Stimulated activated CD4-positive, alpha-beta T cell treated with anti-CD3 and anti-CD28 coated beads, Interleukin-15, amount 100 ng/mL, for 24 hours (primary cell): ENCODE measurements around the gene MGARP.
"Not testable (repeated sequence)": the region's sequence is repeated elsewhere in the genome, so short reads cannot be mapped to it uniquely, and the experiment has no call there.

Experiments
- DNase-seq: peaks from one replicate; pipeline ENCODE4 v3.0.0-alpha.2; 2020

The MGARP gene

GRCh38 chr4:139279760-139280620, at the start of gene MGARP:
MGARP (minus strand) TSS chr4:139280225; CDS start chr4:139280158, 67 bp downstream.
- DNase-seq: peak; percentile 51

DNA sequence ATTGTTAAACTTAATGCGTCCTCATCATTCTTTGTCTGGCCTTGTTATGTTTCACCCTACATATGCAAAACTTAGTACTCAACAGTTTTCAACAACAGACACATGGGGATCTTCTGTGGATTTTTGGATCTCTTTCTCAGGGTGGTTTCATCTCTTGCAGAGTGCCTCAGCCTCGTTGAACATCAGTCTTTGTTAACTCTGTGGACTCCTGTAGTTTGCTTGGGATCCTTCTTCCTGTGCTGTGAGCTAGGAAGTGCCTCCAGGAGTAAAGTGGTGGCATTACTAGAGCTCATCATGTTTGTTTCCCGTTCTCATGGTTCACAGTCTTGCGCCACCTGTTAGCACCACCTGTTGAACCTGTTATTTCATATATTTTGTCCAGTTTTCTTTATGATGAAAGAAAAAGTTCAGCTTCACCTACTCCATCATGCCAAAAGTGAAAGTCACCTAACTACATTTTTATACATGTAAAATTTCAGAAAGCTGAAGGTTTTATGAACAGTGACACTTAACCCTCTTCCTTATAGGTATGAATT, 49.7 kb upstream of the MGARP start:
- DNase-seq: no peak

DNA sequence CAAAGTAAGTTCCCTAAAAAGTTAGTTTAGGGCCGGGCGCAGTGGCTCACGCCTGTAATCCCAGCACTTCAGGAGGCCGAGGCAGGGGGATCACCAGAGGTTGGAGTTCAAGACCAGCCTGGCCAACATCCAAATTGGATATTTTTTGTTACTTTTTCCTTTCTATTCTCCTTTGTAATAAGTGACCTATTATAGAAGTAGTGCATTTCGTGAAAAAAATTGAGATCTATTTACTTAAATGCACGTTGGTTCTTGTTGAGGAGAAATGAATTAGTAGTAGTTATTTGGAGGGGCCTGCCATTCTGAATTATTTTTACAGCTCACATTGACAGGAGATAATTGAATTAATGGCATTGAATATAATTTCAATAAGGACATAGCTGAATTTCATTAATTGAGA, 44.6 kb upstream of the MGARP start:
- no peak for DNase-seq

GRCh38 chr4:139322541-139322940, 42.5 kb upstream of the MGARP start:
- not testable (repeated sequence) for DNase-seq

DNA sequence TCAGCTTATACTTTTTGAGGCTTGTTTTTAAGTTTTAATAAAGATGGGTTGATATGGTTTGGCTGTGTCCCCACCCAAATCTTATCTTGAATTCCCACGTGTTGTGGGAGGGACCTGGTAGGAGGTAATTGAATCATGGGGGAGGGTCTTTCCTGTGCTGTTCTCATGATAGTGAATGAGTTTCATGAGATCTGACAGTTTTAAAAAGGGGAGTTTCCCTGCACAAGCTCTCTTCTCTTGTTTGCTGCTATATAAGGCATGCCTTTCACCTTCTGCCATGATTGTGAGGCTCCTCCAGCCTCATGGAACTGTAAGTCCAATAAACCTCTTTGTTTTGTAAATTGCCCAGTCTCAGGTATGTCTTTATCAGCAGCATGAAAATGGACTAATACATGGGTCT, 42.0 kb upstream of the MGARP start:
- not testable (repeated sequence) for DNase-seq

DNA sequence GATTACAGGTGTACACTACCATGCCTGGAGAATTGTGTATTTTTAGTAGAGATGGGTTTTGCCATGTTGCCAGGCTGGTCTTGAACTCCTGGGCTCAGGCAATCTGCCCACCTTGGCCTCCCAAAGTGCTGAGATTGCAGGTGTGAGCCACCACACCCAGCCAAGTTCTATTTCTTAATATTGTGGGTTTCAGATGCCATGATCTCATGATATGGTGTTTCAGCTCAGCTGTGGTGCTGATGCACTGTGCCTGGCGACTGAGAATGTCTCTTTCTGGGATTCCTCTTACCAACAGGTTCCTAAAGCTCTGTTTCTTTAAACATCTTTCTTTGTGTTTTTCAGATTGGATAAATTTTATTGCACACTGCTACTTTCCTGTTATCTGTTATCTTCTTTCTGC, 39.5 kb upstream of the MGARP start:
- no peak for DNase-seq

DNA sequence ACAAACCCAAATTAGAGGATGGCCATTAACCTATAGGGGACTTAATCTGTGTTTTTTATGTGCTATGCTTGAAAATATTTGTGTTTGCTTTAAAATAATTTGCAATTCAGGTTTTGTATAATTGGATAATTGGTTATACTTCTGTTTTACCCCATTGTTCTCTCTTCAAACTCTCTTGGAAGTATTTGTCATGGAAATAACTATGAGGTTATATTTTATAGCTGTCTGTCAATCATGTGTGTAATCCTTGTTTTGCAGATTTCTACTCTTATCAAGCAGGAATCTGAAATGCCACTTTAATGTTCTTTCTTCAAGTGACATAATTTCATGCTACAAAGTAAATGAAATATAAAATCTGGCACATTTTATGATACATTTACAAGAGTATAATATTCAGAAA, 37.6 kb upstream of the MGARP start:
- DNase-seq: no peak

GRCh38 chr4:139316733-139317132, 36.7 kb upstream of the MGARP start:
- no peak for DNase-seq

GRCh38 chr4:139315221-139315675, 35.2 kb upstream of the MGARP start:
- no peak for DNase-seq

DNA sequence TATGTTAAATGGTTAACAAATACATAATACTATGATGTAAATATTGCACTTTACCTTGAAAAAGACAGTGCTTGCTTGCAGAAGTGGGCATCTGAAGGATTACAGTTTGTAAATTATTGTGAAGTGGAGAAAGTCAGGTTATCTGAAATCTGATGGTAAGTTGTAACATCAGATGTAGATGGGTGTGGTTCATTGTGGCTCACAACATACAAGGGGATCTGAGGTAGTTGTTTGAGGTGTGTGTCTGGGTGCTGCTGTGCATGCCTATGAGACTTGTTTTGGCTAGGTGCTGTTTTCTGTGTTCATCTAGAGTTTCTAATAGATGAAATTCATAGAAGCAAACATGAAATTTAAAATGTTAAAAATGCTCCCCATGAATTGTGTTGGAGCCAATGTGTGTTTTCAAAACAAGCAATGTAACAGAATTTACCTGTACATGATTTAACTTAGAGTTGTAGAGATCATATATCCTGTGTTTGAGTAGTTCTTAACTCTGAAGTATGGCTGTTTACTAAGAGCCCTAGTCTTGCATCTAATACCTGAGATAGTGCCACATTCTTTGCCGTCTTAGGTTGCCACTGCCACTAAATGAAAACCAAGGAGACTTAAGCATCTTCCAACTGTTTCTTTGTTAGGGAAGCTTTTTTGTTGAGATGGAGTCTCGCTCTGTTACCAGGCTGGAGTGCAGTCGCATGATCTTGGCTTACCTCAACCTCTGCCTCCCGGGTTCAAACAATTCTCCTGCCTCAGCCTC, 34.2 kb upstream of the MGARP start:
- no peak for DNase-seq

GRCh38 chr4:139313414-139313813, 33.4 kb upstream of the MGARP start:
- DNase-seq: not testable (repeated sequence)

DNA sequence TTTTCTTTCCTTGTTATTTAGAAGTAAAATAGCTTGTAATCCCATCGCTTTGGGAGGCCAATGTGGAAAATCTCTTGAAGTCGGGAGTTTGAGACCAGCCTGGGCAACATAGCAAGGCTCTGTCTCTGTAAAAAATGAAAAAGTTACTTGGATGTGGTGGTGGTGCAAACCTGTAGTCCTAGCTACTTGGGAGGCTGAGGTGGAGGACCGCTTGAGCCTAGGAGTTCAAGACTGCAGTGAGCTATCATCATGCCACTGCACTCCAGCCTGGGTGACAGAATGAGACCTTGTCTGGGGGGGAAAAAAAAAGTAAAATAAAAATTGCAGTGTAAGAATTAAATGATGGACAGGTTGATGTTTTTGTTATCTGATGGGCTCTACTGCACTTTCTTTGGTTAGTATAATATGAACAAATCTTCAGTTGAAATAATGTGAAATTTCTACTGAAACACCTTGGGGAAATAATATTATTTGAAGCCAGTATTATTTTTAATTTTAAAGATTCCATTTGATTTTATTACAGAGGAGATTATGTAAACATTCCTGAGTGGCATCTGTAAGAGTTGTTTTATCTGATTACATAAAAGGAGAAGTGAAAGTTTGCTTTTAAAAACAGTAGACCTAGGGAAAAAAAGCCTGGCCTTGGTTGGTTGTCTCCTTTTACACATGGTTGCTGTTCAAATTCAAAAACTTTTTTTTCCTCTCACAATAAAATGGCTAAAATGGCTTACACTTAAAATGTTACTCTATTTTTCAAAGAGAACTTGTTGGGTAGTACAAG, 32.7 kb upstream of the MGARP start:
- no peak for DNase-seq

- no peak for DNase-seq
Observed at GRCh38 chr4:139311909-139312308, 31.9 kb upstream of the MGARP start.

DNA sequence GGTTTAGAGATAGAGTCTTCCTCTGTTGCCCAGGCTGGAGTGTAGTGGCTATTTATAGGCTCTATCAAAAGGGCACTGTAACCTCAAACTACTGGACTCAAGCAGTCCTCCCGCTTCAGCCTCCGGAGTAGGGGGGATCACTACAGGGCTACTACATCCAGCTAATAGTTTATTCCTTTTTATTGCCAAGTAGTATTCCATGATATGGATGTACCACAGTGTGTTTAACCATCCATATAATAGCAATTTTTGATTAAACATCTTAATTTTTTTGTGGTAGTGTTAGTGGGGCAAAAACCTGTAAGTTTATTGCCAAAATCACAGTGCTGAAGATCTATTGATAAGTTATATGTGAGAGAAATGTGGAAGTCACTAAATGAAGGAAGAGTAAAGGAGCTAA, 24.9 kb upstream of the MGARP start:
- DNase-seq: no peak

DNA sequence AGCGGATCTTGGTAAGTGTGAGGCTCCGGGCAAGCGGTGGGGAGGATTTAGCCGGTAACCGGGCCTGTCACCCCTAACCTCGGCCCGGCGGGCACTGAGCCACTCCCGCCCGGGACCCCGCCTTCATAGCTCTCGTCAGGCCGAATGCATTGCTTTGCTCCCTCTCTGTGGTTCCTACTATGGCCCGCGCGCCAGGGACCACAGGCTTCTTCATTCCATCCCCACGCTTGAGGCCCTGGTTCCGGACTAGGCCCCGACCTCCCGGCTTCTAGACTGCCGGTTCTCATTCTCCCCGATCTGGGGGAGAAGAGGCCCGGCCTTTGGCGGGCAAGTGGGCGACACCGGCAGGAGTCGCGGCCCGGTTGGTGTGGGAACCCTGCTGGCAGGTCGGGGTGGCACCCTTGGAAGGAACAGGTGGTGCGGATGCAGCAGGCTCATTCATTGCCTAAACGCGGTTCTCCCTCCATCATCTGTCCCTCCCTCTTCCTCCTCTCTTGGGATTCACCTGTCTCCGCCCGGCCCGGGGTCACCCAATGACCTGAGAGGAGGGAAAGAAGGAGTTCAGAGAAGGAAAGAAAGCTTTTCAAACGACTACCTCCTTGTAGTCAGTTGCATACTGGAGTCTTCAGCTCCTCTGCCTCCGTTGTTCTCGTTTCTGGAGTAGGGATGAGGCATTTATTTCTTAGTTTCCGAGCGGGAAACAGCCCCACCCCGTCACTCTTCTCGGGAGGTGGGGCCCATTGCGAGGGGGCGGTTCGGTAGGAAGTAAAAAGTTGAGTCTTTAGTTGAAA, 22.0 kb upstream of the MGARP start, which contains the start of gene NDUFC1:
Gene NDUFC1, minus strand, starts transcription at position 657 of the 791 bp plus-strand sequence. CDS start 6,679 bp downstream, outside the sequence.
- peak; percentile 79 for DNase-seq

GRCh38 chr4:139301113-139301820, 21.2 kb upstream of the MGARP start, which contains the start of gene NAA15:
NAA15 (plus strand) TSS chr4:139301505; CDS start chr4:139301778, 273 bp downstream.
- DNase-seq: peak; percentile 98

- DNase-seq: peak; percentile 35
Observed at GRCh38 chr4:139300431-139301112, 20.5 kb upstream of the MGARP start.

GRCh38 chr4:139299536-139299935, 19.5 kb upstream of the MGARP start:
- DNase-seq: no peak

DNA sequence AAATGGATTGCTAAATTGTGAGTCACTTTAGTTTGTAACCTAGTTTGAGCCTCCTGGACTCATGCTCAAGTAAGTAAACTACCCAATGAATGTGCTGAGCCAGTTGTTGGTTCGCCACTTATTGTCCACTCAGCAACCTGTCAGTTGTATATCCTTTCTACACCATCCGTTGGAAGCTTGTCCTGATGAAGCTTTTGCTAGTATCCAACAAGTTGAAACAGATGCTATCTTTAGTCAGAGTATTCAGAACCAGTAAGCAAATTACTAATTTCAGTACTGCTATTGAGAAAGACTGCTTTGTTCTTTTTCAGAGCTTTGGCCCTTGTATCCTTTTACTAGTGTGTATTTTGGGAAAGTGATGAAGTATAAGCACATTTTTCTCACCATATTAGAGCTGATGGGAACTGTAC, 17.0 kb upstream of the MGARP start:
- DNase-seq: no peak

- no peak for DNase-seq
Observed at GRCh38 chr4:139295942-139296299, 15.9 kb upstream of the MGARP start.
